H1 (cell line): ENCODE data around the gene ANXA8. TPM values are rescaled to one million over a fixed set of nuclear protein-coding genes. Genes with fewer than 3 reads are reported as not detected.

Experiments used
- CTCF ChIA-PET: fragments of 300-600 bp; sonication (Branson Sonifier 250); formaldehyde crosslinking; loops from one replicate; lab custom pipeline; 2021; ENCODE audit not compliant: partially characterized antibody; lab: Charles Lee
- POLR2A ChIA-PET: fragments of 300-600 bp; sonication (Branson Sonifier 250); formaldehyde crosslinking; loops from one replicate; lab custom pipeline; 2021; ENCODE audit warnings: inconsistent platforms; ENCODE audit not compliant: partially characterized antibody; lab: Charles Lee
- DNase-seq, 2 experiments: peaks; one replicate each; pipeline versions ENCODE4 v3.0.0 to v3.0.0-alpha.2; 2010 to 2022; ENCODE audit warnings: low spot score in 2 of 2, low read depth in 1 of 2, mixed read lengths in 1 of 2
- FAIRE-seq: peaks from 2 replicates; lab custom pipeline; 2011; peaks lifted over from hg19 to GRCh38; lab: Jason Lieb, UNC
- H2AFZ ChIP-seq: 2 replicates; pipeline ENCODE4 v1.8.1; 2012; ENCODE audit warnings: low read length, inconsistent platforms
- H2AK5ac ChIP-seq: 2 replicates; pipeline ENCODE4 v1.6.1; 2013; ENCODE audit warnings: low read depth, low read length
- H2BK120ac ChIP-seq: replicated peaks from 2 replicates; pipeline ENCODE3; 2013; ENCODE audit warnings: low read depth, low read length, inconsistent platforms
- H2BK12ac ChIP-seq: 2 replicates; pipeline ENCODE4 v1.6.1; 2013; ENCODE audit warnings: low read depth, low read length
- H2BK15ac ChIP-seq: 2 replicates; pipeline ENCODE4 v1.6.1; 2013; ENCODE audit warnings: low read length
- H2BK20ac ChIP-seq: 2 replicates; pipeline ENCODE4 v1.6.1; 2013; ENCODE audit warnings: low read length
- H2BK5ac ChIP-seq: 2 replicates; pipeline ENCODE4 v1.6.1; 2013; ENCODE audit warnings: low read depth, low read length
- H3K14ac ChIP-seq: 2 replicates; pipeline ENCODE4 v1.6.1; 2013; ENCODE audit warnings: inconsistent platforms; ENCODE audit not compliant: insufficient read length
- H3K18ac ChIP-seq: 2 replicates; pipeline ENCODE4 v1.6.1; 2013; ENCODE audit warnings: low read length; ENCODE audit errors: extremely low read depth
- H3K23ac ChIP-seq: 2 replicates; pipeline ENCODE4 v1.6.1; 2013; ENCODE audit warnings: inconsistent platforms; ENCODE audit not compliant: insufficient read length
- H3K23me2 ChIP-seq: 2 replicates; pipeline ENCODE4 v1.6.1; 2013; ENCODE audit warnings: low read depth, low read length
- H3K27ac ChIP-seq: 2 replicates; pipeline ENCODE4 v1.6.1; 2011; ENCODE audit warnings: low read depth, low read length, inconsistent platforms
- H3K27me3 ChIP-seq, 4 experiments: replicated peaks in 1 of 4; 1 replicate in 1 of 4; 2 replicates in 3 of 4; pipeline versions ENCODE4 v1.6.1 to v1.8.1; 2011 to 2013; ENCODE audit warnings: low read length in 3 of 4, mild to moderate bottlenecking in 3 of 4, inconsistent platforms in 2 of 4, mixed read lengths in 2 of 4, moderate library complexity in 1 of 4; ENCODE audit not compliant: control insufficient read depth in 3 of 4, insufficient read depth in 3 of 4; ENCODE audit errors: extremely low read depth in 1 of 4
- H3K36me3 ChIP-seq, 4 experiments: 2 replicates each; pipeline versions ENCODE4 v1.6.1 to v1.8.1; 2011 to 2013; ENCODE audit warnings: mild to moderate bottlenecking in 4 of 4, low read length in 3 of 4, moderate library complexity in 2 of 4, control low read depth in 1 of 4, inconsistent platforms in 1 of 4; ENCODE audit not compliant: insufficient read depth in 4 of 4, control insufficient read depth in 2 of 4
- H3K4ac ChIP-seq: replicated peaks from 2 replicates; pipeline ENCODE3; 2013; ENCODE audit warnings: low read length, low read depth, mixed read lengths, inconsistent platforms; ENCODE audit not compliant: insufficient read length
- H3K4me1 ChIP-seq, 4 experiments: replicated peaks in 1 of 4; 1 replicate in 1 of 4; 2 replicates in 3 of 4; pipeline versions ENCODE4 v1.6.1 to v1.8.1; 2011 to 2013; ENCODE audit warnings: low read length in 3 of 4, inconsistent platforms in 2 of 4, mixed read lengths in 1 of 4; ENCODE audit not compliant: insufficient read depth in 4 of 4, control insufficient read depth in 3 of 4
- H3K4me2 ChIP-seq, 2 experiments: 2 replicates each; pipeline versions ENCODE4 v1.6.1 to v1.8.1; 2011 to 2013; ENCODE audit warnings: low read depth in 2 of 2, low read length in 2 of 2, control low read depth in 1 of 2, inconsistent platforms in 1 of 2, mild to moderate bottlenecking in 1 of 2; ENCODE audit not compliant: insufficient read depth in 1 of 2
- H3K4me3 ChIP-seq, 4 experiments: fragments of 200-600, 300-600 bp in 1 of 4; sonication (generic), shearing (Covaris generic), sonication (Bioruptor Twin) in 1 of 4; 2 replicates each; pipeline versions ENCODE4 v1.5.1 to v1.8.1; 2011 to 2016; ENCODE audit warnings: low read length in 4 of 4, low read depth in 3 of 4, control low read depth in 2 of 4, inconsistent platforms in 2 of 4, mild to moderate bottlenecking in 2 of 4, mixed read lengths in 1 of 4, moderate library complexity in 1 of 4; ENCODE audit not compliant: insufficient read depth in 2 of 4; ENCODE audit errors: extremely low read depth in 1 of 4
- H3K56ac ChIP-seq: replicated peaks from 2 replicates; pipeline ENCODE3; 2013; ENCODE audit warnings: low read depth, mild to moderate bottlenecking, mixed read lengths, low read length, inconsistent platforms; ENCODE audit not compliant: insufficient read length
- H3K79me1 ChIP-seq: 2 replicates; pipeline ENCODE4 v1.6.1; 2013; ENCODE audit warnings: low read depth, low read length, control low read depth
- H3K79me2 ChIP-seq, 2 experiments: 2 replicates each; pipeline versions ENCODE4 v1.6.1 to v1.8.1; 2012 to 2013; ENCODE audit warnings: low read length in 2 of 2, mild to moderate bottlenecking in 2 of 2, inconsistent platforms in 1 of 2; ENCODE audit not compliant: insufficient read depth in 2 of 2, control insufficient read depth in 1 of 2
- H3K9ac ChIP-seq, 4 experiments: replicated peaks in 1 of 4; 1 replicate in 1 of 4; 2 replicates in 3 of 4; pipeline versions ENCODE4 v1.6.1 to v1.8.1; 2011 to 2013; ENCODE audit warnings: low read depth in 3 of 4, low read length in 3 of 4, control low read depth in 2 of 4, mild to moderate bottlenecking in 2 of 4, moderate library complexity in 2 of 4, inconsistent platforms in 1 of 4; ENCODE audit errors: extremely low read depth in 1 of 4
- H3K9me3 ChIP-seq, 2 experiments: 2 replicates each; pipeline versions ENCODE4 v1.6.1 to v1.8.1; 2012 to 2013; ENCODE audit warnings: mild to moderate bottlenecking in 2 of 2, moderate library complexity in 2 of 2, control low read depth in 1 of 2, inconsistent platforms in 1 of 2, low read depth in 1 of 2, low read length in 1 of 2, mixed read lengths in 1 of 2; ENCODE audit not compliant: insufficient read depth in 2 of 2
- H4K20me1 ChIP-seq, 2 experiments: replicated peaks in 1 of 2; 2 replicates each; pipeline versions ENCODE3 to v1.8.1; 2011 to 2013; ENCODE audit warnings: inconsistent platforms in 2 of 2, low read length in 2 of 2, mild to moderate bottlenecking in 1 of 2; ENCODE audit not compliant: insufficient read depth in 2 of 2, control insufficient read depth in 1 of 2
- H4K5ac ChIP-seq: 2 replicates; pipeline ENCODE4 v1.6.1; 2013; ENCODE audit warnings: low read length, low read depth, mixed read lengths, inconsistent platforms; ENCODE audit not compliant: insufficient read length
- H4K8ac ChIP-seq: 2 replicates; pipeline ENCODE4 v1.8.0; 2013; ENCODE audit warnings: mild to moderate bottlenecking, moderate library complexity, low read length, inconsistent platforms; ENCODE audit not compliant: insufficient read depth; ENCODE audit errors: extremely low read depth
- H4K91ac ChIP-seq: replicated peaks from 2 replicates; pipeline ENCODE3; 2013; ENCODE audit warnings: low read length, mixed read lengths, inconsistent platforms; ENCODE audit not compliant: insufficient read length
- EP300 ChIP-seq, 2 experiments: IDR thresholded peaks; 1 replicate in 1 of 2; 2 replicates in 1 of 2; pipeline ENCODE4 v1.6.1; 2011 to 2012; ENCODE audit warnings: low read depth in 2 of 2, low read length in 2 of 2, mild to moderate bottlenecking in 2 of 2, borderline replicate concordance in 1 of 2, inconsistent platforms in 1 of 2, moderate library complexity in 1 of 2
- KDM1A ChIP-seq: fragments of 200-600, 300-600 bp; sonication (generic); IDR thresholded peaks from 2 replicates; pipeline ENCODE4 v1.7.1; 2016; ENCODE audit warnings: mild to moderate bottlenecking, low read length, borderline replicate concordance
- RFX5 ChIP-seq: IDR thresholded peaks from 2 replicates; pipeline ENCODE4 v1.6.1; 2011; ENCODE audit warnings: low read depth, low read length, improper control_type of control experiment, borderline replicate concordance
- WGBS, 2 experiments: shearing (Covaris generic) in 1 of 2; methylation state at CpG; one replicate each; pipeline versions ENCODE4 v1.1.6 to v1.1.7; 2013 to 2015; ENCODE audit warnings: low lambda C conversion rate in 2 of 2, mixed read lengths in 2 of 2, inconsistent platforms in 1 of 2, low coverage in 1 of 2, missing lambda C conversion rate in 1 of 2; ENCODE audit not compliant: insufficient replicate concordance in 2 of 2, insufficient coverage in 1 of 2, insufficient read length in 1 of 2; ENCODE audit errors: extremely low coverage in 1 of 2, missing lambda C conversion rate in 1 of 2; 5-methylcytosine and 5-hydroxymethylcytosine counted together
- polyA plus RNA-seq, 7 experiments: library from polyadenylated mRNA; depleted of rRNA in 3 of 7; stranded (reverse) in 5 of 7; unstranded in 2 of 7; fragments of >200 nt in 5 of 7; fragments of 200-250 nt in 2 of 7; gene quantifications; 1 replicate in 5 of 7; 2 replicates in 1 of 7; 4 replicates in 1 of 7; pipeline versions ENCODE4 v1.2.1 to v1.2.3, GENCODE V29; 2011 to 2013; ENCODE audit warnings: missing spikeins in 2 of 7, mixed read lengths in 2 of 7
- total RNA-seq: library from RNA; stranded (reverse); fragmentation: NEBNext Ultra II Directional; extraction: Animal tissue kit (Norgen Biotek cat#: 25700); gene quantifications from 2 replicates; pipeline ENCODE4 v1.2.1, GENCODE V29; 2021

ANXA8 gene
- total and polyA plus RNA-seq, 2 of the 8 experiments (the other 6 are each of a cell fraction or from before 2014, with no cell fraction given), result 0.15 TPM; not detected in 1

DNA sequence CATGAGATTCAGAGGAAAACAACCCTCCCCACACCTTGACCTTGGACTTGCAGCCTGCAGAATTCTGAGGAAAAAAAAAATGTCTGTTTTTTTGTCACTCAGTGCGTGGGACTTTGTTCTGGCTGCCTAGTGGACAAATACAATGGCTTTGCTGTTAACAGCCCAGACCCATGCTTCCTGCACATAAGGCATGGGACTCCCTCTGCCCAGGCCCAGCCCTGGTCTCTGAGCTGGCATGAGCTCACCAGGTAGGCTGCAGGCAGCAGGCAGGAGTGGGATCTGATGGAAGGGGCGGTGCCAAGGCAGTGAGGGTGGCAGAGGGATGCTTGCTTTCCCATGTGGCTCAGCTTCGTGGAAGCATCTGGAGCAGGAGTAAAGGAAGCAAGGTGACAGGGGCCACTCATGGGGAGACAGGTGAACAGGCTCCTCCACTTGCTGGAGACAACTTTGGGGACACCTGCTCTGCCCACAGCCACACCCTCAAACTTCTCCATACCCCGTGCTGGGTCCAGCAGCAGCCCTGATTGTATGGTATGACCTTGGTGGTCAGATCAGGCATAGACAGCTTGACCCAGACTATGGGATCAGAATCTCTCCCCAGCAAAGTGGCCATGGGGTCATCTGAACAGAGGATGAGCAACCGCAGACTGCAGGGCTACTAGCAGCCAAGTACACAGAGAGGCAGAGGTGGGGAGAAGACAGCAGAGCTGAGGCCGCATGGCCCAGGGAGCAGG lies 27.0 kb downstream of the ANXA8 start:
- POLR2A ChIA-PET, result no interaction called here
- 90% methylated on average over 6 of the region's 6 CpGs; no CpG with 5 or more reads in 1 of the 2 experiments for WGBS, 2 experiments

More for the DNA sequence above, 27.0 kb downstream of the ANXA8 start:
- Histone ChIP-seq H4K5ac (no peak overlapping the region), H2AK5ac (no peak overlapping the region), H3K9me3 (no peaks in the 10 kb centered on the region), H3K9ac (no peak overlapping the region), H3K4ac (no peak overlapping the region), H2BK120ac (no peak overlapping the region)
- DNase-seq, result peak in 1 of 2 experiments; percentile 35
- TF ChIP-seq KDM1A (no peak), RFX5 (no peak), EP300 (IDR thresholded peaks at IDR 0.05; ENCODE audit: borderline replicate concordance in 1 of 2, low read depth in 2 of 2, low read length in 2 of 2) (no peak)
- TF ChIP-seq, all 59 proteins: peak for 0
- no peaks in the 10 kb centered on the region for H3K27me3 ChIP-seq
- H3K23me2 ChIP-seq, result peaks cover 2% of the 10 kb centered on the region; the same call in 1 of the 2 replicates
- no peak overlapping the region for H4K8ac ChIP-seq
- H3K4me2 ChIP-seq, result no peak overlapping the region
- FAIRE-seq, result no peak
- no peak overlapping the region for H3K23ac ChIP-seq
- H3K4me3 ChIP-seq, result no peak overlapping the region
- no peaks in the 10 kb centered on the region for H3K79me2 ChIP-seq
- H3K36me3 ChIP-seq, result no peaks in the 10 kb centered on the region
- H4K91ac ChIP-seq, result no peak overlapping the region
- H2BK12ac ChIP-seq, result no peak overlapping the region
- CTCF ChIA-PET, result no interaction called here
- no peak overlapping the region for H3K14ac ChIP-seq
- H3K18ac ChIP-seq, result no peak overlapping the region
- H3K56ac ChIP-seq, result no peak overlapping the region
- H3K27ac ChIP-seq, result no peak overlapping the region
- H2BK15ac ChIP-seq, result no peak overlapping the region
- H4K20me1 ChIP-seq, result no peaks in the 10 kb centered on the region
- H3K4me1 ChIP-seq, result peaks cover 0 to 7% (median 3%) of the 10 kb centered on the region in 4 experiments; a peak in 4 of 7 replicates
- H2AFZ ChIP-seq, result no peak overlapping the region; the same call in 1 of the 2 replicates
- H2BK20ac ChIP-seq, result no peak overlapping the region
- no peak overlapping the region for H2BK5ac ChIP-seq
- H3K79me1 ChIP-seq, result no peaks in the 10 kb centered on the region
